K562 (cell line): ENCODE data around the gene TMEFF2. TPM values are rescaled to one million over a fixed set of nuclear protein-coding genes. Genes with fewer than 3 reads are reported as not detected.

ENCODE experiments used
- ATAC-seq: fragments of 200-7000 bp; cut with Tn5 transposase; 3 replicates; pipeline ENCODE4 v1.9.1; 2020; ENCODE audit warnings: moderate library complexity
- BruUV-seq: library from RNA; stranded (reverse); fragments of 400-500 nt; replicated peaks from 2 replicates; lab custom pipeline; 2021; lab: Mats Ljungman, UMichigan
- CTCF ChIA-PET: fragments of 300-600 bp; formaldehyde crosslinking; extraction: SDS; loops from one replicate; lab custom pipeline; 2021; ENCODE audit warnings: low intra/inter-chr PET ratio; lab: Yijun Ruan, JAX
- POLR2A ChIA-PET: fragments of 300-600, 350-650 bp; sonication (Branson Sonifier 250); formaldehyde crosslinking; extraction: SDS; loops from one replicate; lab custom pipeline; 2021; ENCODE audit warnings: antibody characterized with exemption, inconsistent platforms; lab: Yijun Ruan, JAX
- DNase-seq, 4 experiments: peaks; one replicate each; pipeline versions ENCODE4 v3.0.0 to v3.0.0-alpha.2; 2011 to 2018; ENCODE audit warnings: low spot score in 3 of 4, mixed read lengths in 3 of 4; ENCODE audit errors: extremely low read depth in 1 of 4
- FAIRE-seq: peaks from 2 replicates; lab custom pipeline; 2011; peaks lifted over from hg19 to GRCh38; lab: Jason Lieb, UNC
- H2AFZ ChIP-seq: 2 replicates; pipeline ENCODE4 v1.6.0; 2011; ENCODE audit warnings: low read depth, low read length, control low read depth, inconsistent platforms
- H3K27ac ChIP-seq: fragments of 200-600 bp; 3 replicates; pipeline ENCODE4 v1.8.0; 2011; ENCODE audit warnings: low read depth, mild to moderate bottlenecking, control low read depth, inconsistent platforms, low read length, moderate library complexity, mixed read lengths; ENCODE audit errors: extremely low read depth
- H3K27me3 ChIP-seq, 2 experiments: fragments of 300-600 bp in 1 of 2; 2 replicates in 1 of 2; 3 replicates in 1 of 2; pipeline versions ENCODE4 v1.6.0 to v1.8.0; 2011; ENCODE audit warnings: inconsistent platforms in 2 of 2, low read length in 2 of 2, mild to moderate bottlenecking in 1 of 2, mixed read lengths in 1 of 2, moderate library complexity in 1 of 2; ENCODE audit not compliant: control insufficient read depth in 2 of 2, insufficient read depth in 2 of 2
- H3K36me3 ChIP-seq: fragments of 300-600 bp; 3 replicates; pipeline ENCODE4 v1.8.0; 2011; ENCODE audit warnings: mild to moderate bottlenecking, low read length, inconsistent platforms; ENCODE audit not compliant: control insufficient read depth, insufficient read depth
- H3K4me1 ChIP-seq, 2 experiments: fragments of 200-600 bp in 1 of 2; replicated peaks in 1 of 2; 2 replicates in 1 of 2; 3 replicates in 1 of 2; pipeline versions ENCODE4 v1.5.1 to v1.8.0; 2011; ENCODE audit warnings: inconsistent platforms in 2 of 2, low read length in 2 of 2, mild to moderate bottlenecking in 1 of 2, mixed read lengths in 1 of 2, moderate library complexity in 1 of 2; ENCODE audit not compliant: control insufficient read depth in 2 of 2, insufficient read depth in 2 of 2
- H3K4me2 ChIP-seq: 2 replicates; pipeline ENCODE4 v1.6.1; 2011; ENCODE audit warnings: low read length, control low read depth, inconsistent platforms, mixed read lengths; ENCODE audit not compliant: insufficient read depth
- H3K4me3 ChIP-seq: fragments of 200-600 bp; sonication (generic), shearing (Covaris generic); 2 replicates; pipeline ENCODE4 v1.5.1; 2016; ENCODE audit warnings: control low read depth, inconsistent platforms
- H3K79me2 ChIP-seq: fragments of 200-600 bp; 3 replicates; pipeline ENCODE4 v1.8.0; 2011; ENCODE audit warnings: low read length, inconsistent platforms; ENCODE audit not compliant: control insufficient read depth, insufficient read depth
- H3K9ac ChIP-seq, 2 experiments: 2 replicates each; pipeline versions ENCODE4 v1.6.0 to v1.6.1; 2011; ENCODE audit warnings: low read depth in 2 of 2, low read length in 2 of 2, control low read depth in 1 of 2, inconsistent platforms in 1 of 2, mild to moderate bottlenecking in 1 of 2, mixed read lengths in 1 of 2; ENCODE audit not compliant: insufficient read depth in 1 of 2
- H3K9me1 ChIP-seq: one replicate; pipeline ENCODE4 v1.6.0; 2011; ENCODE audit warnings: inconsistent platforms, mild to moderate bottlenecking, low read length, moderate library complexity; ENCODE audit not compliant: control insufficient read depth, insufficient read depth
- H3K9me3 ChIP-seq: replicated peaks from 2 replicates; pipeline ENCODE4 v1.5.1; 2011; ENCODE audit warnings: low read depth, low read length, inconsistent platforms; ENCODE audit not compliant: control insufficient read depth, insufficient read depth
- H4K20me1 ChIP-seq: replicated peaks from 2 replicates; pipeline ENCODE4 v1.6.1; 2011; ENCODE audit warnings: low read length, inconsistent platforms, mixed read lengths; ENCODE audit not compliant: control insufficient read depth, insufficient read depth
- C11orf30 ChIP-seq: fragments of 450-650 bp; IDR thresholded peaks from 2 replicates; pipeline ENCODE4 v1.6.1; 2016; ENCODE audit warnings: low read depth, mild to moderate bottlenecking
- CREM ChIP-seq: IDR thresholded peaks from 2 replicates; pipeline ENCODE4 v1.6.1; 2014; ENCODE audit warnings: antibody characterized with exemption, low read depth
- ERF ChIP-seq: fragments of 450-650 bp; formaldehyde crosslinking; IDR thresholded peaks from 2 replicates; pipeline ENCODE4 v1.4.0; 2020; ENCODE audit warnings: mild to moderate bottlenecking, mixed read lengths
- HBP1 ChIP-seq: fragments of 450-650 bp; formaldehyde crosslinking; IDR thresholded peaks from 2 replicates; pipeline ENCODE4 v1.4.0; 2022; ENCODE audit warnings: missing genetic modification characterization
- ILK ChIP-seq: fragments of 450-650 bp; IDR thresholded peaks from 2 replicates; pipeline ENCODE4 v1.6.1; 2016; ENCODE audit warnings: missing genetic modification characterization, low read depth, mild to moderate bottlenecking, missing compliant biosample characterization, moderate library complexity, borderline replicate concordance
- MAFG ChIP-seq: fragments of 450-650 bp; conservative IDR thresholded peaks from 2 replicates; pipeline ENCODE4 v1.6.1; 2016; ENCODE audit warnings: missing genetic modification characterization, missing compliant biosample characterization
- NFE2 ChIP-seq: IDR thresholded peaks from 2 replicates; pipeline ENCODE4 v1.6.1; 2014; ENCODE audit warnings: antibody characterized with exemption, low read depth
- RBM39 ChIP-seq: fragments of 200-400 bp; formaldehyde crosslinking; optimal IDR thresholded peaks from 2 replicates; pipeline ENCODE3; 2018; ENCODE audit warnings: low read depth, low read length
- SNRNP70 ChIP-seq: fragments of 200-400 bp; formaldehyde crosslinking; optimal IDR thresholded peaks from 2 replicates; pipeline ENCODE3; 2017; ENCODE audit warnings: low read depth, low read length
- TCF15 ChIP-seq: fragments of 250-450 bp; sonication (Bioruptor Pico); IDR thresholded peaks from 2 replicates; pipeline ENCODE4 v1.8.0; 2022; ENCODE audit warnings: moderate library complexity, mild to moderate bottlenecking, inconsistent platforms
- ZC3H4 ChIP-seq: sonication (generic); formaldehyde crosslinking; IDR thresholded peaks from 2 replicates; pipeline ENCODE4 v1.9.0; 2021; ENCODE audit warnings: missing genetic modification reagents, borderline replicate concordance
- ZNF316 ChIP-seq: fragments of 450-650 bp; IDR thresholded peaks from 2 replicates; pipeline ENCODE4 v1.6.1; 2016
- ZNF778 ChIP-seq: fragments of 450-650 bp; formaldehyde crosslinking; IDR thresholded peaks from 2 replicates; pipeline ENCODE4 v1.4.0; 2020; ENCODE audit warnings: mild to moderate bottlenecking, moderate library complexity
- ZNF79 ChIP-seq: fragments of 250-450 bp; sonication (Bioruptor Pico); IDR thresholded peaks from 2 replicates; pipeline ENCODE4 v1.4.0; 2020; ENCODE audit warnings: low read depth, mild to moderate bottlenecking, moderate library complexity
- WGBS: fragments of 100-300 bp; shearing (Covaris generic); methylation state at CpG from one replicate; pipeline ENCODE4 v1.1.6; 2016; ENCODE audit warnings: low coverage, mixed read lengths; ENCODE audit not compliant: insufficient coverage; ENCODE audit errors: missing lambda C conversion rate; 5-methylcytosine and 5-hydroxymethylcytosine counted together
- in situ Hi-C: fragments of 300-500 bp; cut with MboI; formaldehyde crosslinking; loops from 4 replicates; pipeline ENCODE4 v1.15.0; 2018; ENCODE audit warnings: inconsistent platforms, mixed read lengths
- intact Hi-C: fragments of 100-400 bp; cut with micrococcal nuclease; formaldehyde crosslinking; loops from 2 replicates; pipeline ENCODE4 v1.14.2; 2022
- polyA plus RNA-seq, 8 experiments: library from polyadenylated mRNA; depleted of rRNA in 4 of 8; stranded (reverse) in 5 of 8; unstranded in 3 of 8; fragments of >200 nt; fragmentation: Nextera tagmentation in 2 of 8; fragmentation: Illumina TruSeq in 1 of 8; extraction: Ambion mirVana in 2 of 8; extraction: Trizol in 1 of 8; gene quantifications; 2 replicates each; pipeline versions ENCODE4 v1.2.1 to v1.2.3, GENCODE V29; 2011 to 2014; ENCODE audit warnings: inconsistent platforms in 1 of 8, missing spikeins in 1 of 8
- total RNA-seq, 7 experiments: library from RNA; depleted of rRNA in 6 of 7; stranded (reverse); fragments of >200 nt in 6 of 7; fragmentation: Illumina TruSeq in 2 of 7; extraction: Trizol in 2 of 7; gene quantifications; 2 replicates each; pipeline versions ENCODE4 v1.2.1 to v1.2.3, GENCODE V29; 2011 to 2021; ENCODE audit warnings: low replicate concordance in 1 of 7
- TF ChIP-seq, protein P1 (sequence below): IDR thresholded peaks from 2 replicates; pipeline ENCODE4 v1.6.1; 2011; ENCODE audit not compliant: insufficient read length; ENCODE audit errors: extremely low read depth

Gene TMEFF2
- total and polyA plus RNA-seq, 9 of the 15 experiments (the other 6 are each of a cell fraction or from before 2014, with no cell fraction given), result 1.4 TPM; not detected in 8

GRCh38 chr2:192060161-192060560 lies 134.6 kb downstream of the TMEFF2 start:
- Histone ChIP-seq H3K79me2 (no peaks in the 10 kb centered on the region), H4K20me1 (no peaks in the 10 kb centered on the region), H3K36me3 (no peaks in the 10 kb centered on the region), H3K9me1 (no peaks in the 10 kb centered on the region), H3K4me3 (no peak overlapping the region), H3K9ac (no peak overlapping the region), H2AFZ (no peak overlapping the region), H3K4me1 (no peaks in the 10 kb centered on the region), H3K27me3 (no peaks in the 10 kb centered on the region), H3K9me3 (no peaks in the 10 kb centered on the region), H3K4me2 (no peak overlapping the region), H3K27ac (no peak overlapping the region)
- no TSS peak for BruUV-seq
- WGBS, result 0% methylated on average over 3 of the region's 3 CpGs
- ATAC-seq (no peak), FAIRE-seq (no peak), DNase-seq (no peak)
- in situ Hi-C loops (no loop called here), intact Hi-C loops (no loop called here)
- POLR2A ChIA-PET, result interaction anchor here (1.1 kb wide), 1 partner anchor 217 kb away, joined by 3 read pairs; no protein-coding TSS in a partner anchor
- CTCF ChIA-PET, result no interaction called here
- TF ChIP-seq TCF15 (CRISPR knock-in tag) (no peak), SNRNP70 (no peak), RBM39 (no peak), MAFG (tag) (peak; percentile 71), ZNF778 (CRISPR knock-in tag) (no peak), ERF (CRISPR knock-in tag) (no peak), ILK (tag) (no peak), ZNF79 (no peak), ZNF316 (peak; percentile 53; the same call in 1 of the 2 replicates), HBP1 (CRISPR knock-in tag) (no peak), C11orf30 (peak; percentile 47; the same call in 1 of the 2 replicates), CREM (no peak), NFE2 (peak; percentile 46), ZC3H4 (CRISPR knock-in tag) (no peak)
- TF ChIP-seq, protein P1, sequence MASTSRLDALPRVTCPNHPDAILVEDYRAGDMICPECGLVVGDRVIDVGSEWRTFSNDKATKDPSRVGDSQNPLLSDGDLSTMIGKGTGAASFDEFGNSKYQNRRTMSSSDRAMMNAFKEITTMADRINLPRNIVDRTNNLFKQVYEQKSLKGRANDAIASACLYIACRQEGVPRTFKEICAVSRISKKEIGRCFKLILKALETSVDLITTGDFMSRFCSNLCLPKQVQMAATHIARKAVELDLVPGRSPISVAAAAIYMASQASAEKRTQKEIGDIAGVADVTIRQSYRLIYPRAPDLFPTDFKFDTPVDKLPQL, result no peak
